OCI-LY7 (cell line): Measurements from ENCODE around the gene ITM2C. TPM values are rescaled to one million over a fixed set of nuclear protein-coding genes. Genes with fewer than 3 reads are reported as not detected.

Experiments used
- BruUV-seq: library from RNA; stranded (reverse); fragments of 400-500 nt; replicated peaks from 2 replicates; lab custom pipeline; 2021; lab: Mats Ljungman, UMichigan
- CTCF ChIA-PET: fragments of 300-600 bp; sonication (Branson Sonifier 250); formaldehyde crosslinking; loops from one replicate; lab custom pipeline; 2022; ENCODE audit warnings: antibody characterized with exemption; ENCODE audit not compliant: unreplicated experiment; lab: Charles Lee
- POLR2A ChIA-PET: fragments of 300-600 bp; sonication (Branson Sonifier 250); formaldehyde crosslinking; loops from one replicate; lab custom pipeline; 2022; ENCODE audit warnings: antibody characterized with exemption; lab: Charles Lee
- DNase-seq: peaks from one replicate; pipeline ENCODE4 v3.0.0-alpha.2; 2015; ENCODE audit warnings: low spot score
- H2AFZ ChIP-seq: fragments of 200-600 bp; sonication (generic), shearing (Covaris generic); 2 replicates; pipeline ENCODE4 v1.6.1; 2014; ENCODE audit warnings: mild to moderate bottlenecking, antibody characterized with exemption, low read length, moderate library complexity
- H3K27ac ChIP-seq: fragments of 200-600 bp; sonication (generic); 2 replicates; pipeline ENCODE4 v1.5.1; 2014; ENCODE audit warnings: mixed run types, low read depth, mild to moderate bottlenecking, moderate library complexity, low read length, inconsistent platforms; ENCODE audit not compliant: poor library complexity, severe bottlenecking
- H3K36me3 ChIP-seq: fragments of 200-600 bp; sonication (generic); 2 replicates; pipeline ENCODE4 v1.6.1; 2014; ENCODE audit warnings: mild to moderate bottlenecking, antibody characterized with exemption, low read length, moderate library complexity, mixed read lengths; ENCODE audit not compliant: insufficient read depth
- H3K4me1 ChIP-seq: fragments of 200-600 bp; sonication (generic); 2 replicates; pipeline ENCODE4 v1.5.1; 2014; ENCODE audit warnings: mild to moderate bottlenecking, low read length; ENCODE audit not compliant: insufficient read depth, poor library complexity, severe bottlenecking
- H3K4me2 ChIP-seq: fragments of 200-600 bp; sonication (generic); 2 replicates; pipeline ENCODE4 v1.6.1; 2014; ENCODE audit warnings: mild to moderate bottlenecking, low read length
- H3K4me3 ChIP-seq: fragments of 200-600 bp; sonication (generic); 2 replicates; pipeline ENCODE4 v1.5.1; 2014; ENCODE audit warnings: mild to moderate bottlenecking, low read depth, low read length; ENCODE audit not compliant: poor library complexity, severe bottlenecking
- H3K79me2 ChIP-seq: fragments of 200-600 bp; sonication (generic); 2 replicates; pipeline ENCODE4 v1.6.1; 2016; ENCODE audit warnings: low read depth, mild to moderate bottlenecking, low read length, moderate library complexity, mixed read lengths; ENCODE audit not compliant: insufficient read depth
- H3K9me2 ChIP-seq: fragments of 200-600 bp; sonication (generic); 2 replicates; pipeline ENCODE4 v1.6.1; 2016; ENCODE audit warnings: mild to moderate bottlenecking, low read length, mixed read lengths; ENCODE audit not compliant: insufficient read depth
- H3K9me3 ChIP-seq: fragments of 200-600 bp; sonication (generic); 2 replicates; pipeline ENCODE4 v1.6.1; 2014; ENCODE audit warnings: mild to moderate bottlenecking, mixed run types, low read length, mixed read lengths
- H4K20me1 ChIP-seq: fragments of 200-600 bp; sonication (generic); 2 replicates; pipeline ENCODE4 v1.6.1; 2014; ENCODE audit warnings: mild to moderate bottlenecking, antibody characterized with exemption, low read length, moderate library complexity, mixed read lengths; ENCODE audit not compliant: insufficient read depth
- EZH2phosphoT487 ChIP-seq: fragments of 200-600 bp; sonication (generic); IDR thresholded peaks from 2 replicates; pipeline ENCODE4 v1.6.1; 2018; ENCODE audit warnings: low read depth, borderline replicate concordance, mild to moderate bottlenecking, mixed run types, antibody characterized with exemption, low read length, moderate library complexity, mixed read lengths
- intact Hi-C: fragments of 100-400 bp; cut with micrococcal nuclease; formaldehyde crosslinking; loops from one replicate; pipeline ENCODE4 v1.10.0; 2022; ENCODE audit not compliant: unreplicated experiment
- total RNA-seq, 2 experiments: library from RNA; depleted of rRNA in 1 of 2; stranded (reverse); fragments of >200 nt in 1 of 2; shearing (Covaris generic) in 1 of 2; gene quantifications; 2 replicates each; pipeline ENCODE4 v1.2.3, GENCODE V29; 2014 to 2022
- TF ChIP-seq, protein P1 (sequence below): fragments of 200-600 bp; sonication (generic); conservative IDR thresholded peaks from 2 replicates; pipeline ENCODE4 v1.5.1; 2014; ENCODE audit warnings: mild to moderate bottlenecking, antibody characterized with exemption, low read length, moderate library complexity, mixed read lengths

ITM2C gene
- total RNA-seq, 2 experiments from 2014 or later, result not detected

DNA sequence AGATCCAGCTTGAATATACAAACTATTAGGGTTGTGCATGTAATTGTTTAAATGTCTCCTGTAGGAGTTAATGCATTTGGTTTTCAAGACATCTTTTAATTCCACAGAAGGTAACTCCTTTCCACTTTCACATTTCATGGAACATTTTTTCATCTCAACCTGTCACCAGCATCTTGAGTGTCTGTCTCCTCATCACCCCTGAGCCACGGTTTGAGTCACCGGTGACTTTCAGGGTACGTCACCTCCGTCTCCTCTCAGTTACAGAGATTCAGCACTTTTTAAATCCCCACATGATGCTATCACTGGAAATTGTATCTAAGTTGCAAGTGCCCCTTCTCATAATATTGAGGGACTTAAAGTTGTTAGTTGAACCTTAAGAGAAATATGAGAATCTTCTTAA is 35.0 kb downstream of the ITM2C start:
- BruUV-seq, result no TSS peak
- Histone ChIP-seq H3K4me3 (no peak overlapping the region), H4K20me1 (no peaks in the 10 kb centered on the region), H3K9me3 (no peaks in the 10 kb centered on the region), H3K9me2 (no peaks in the 10 kb centered on the region), H3K4me2 (no peak overlapping the region), H3K4me1 (peaks cover 7% of the 10 kb centered on the region), H3K27ac (no peak overlapping the region), H3K36me3 (no peaks in the 10 kb centered on the region), H2AFZ (no peak overlapping the region), H3K79me2 (no peaks in the 10 kb centered on the region)
- no peak for DNase-seq
- intact Hi-C loops, result no loop called here
- TF ChIP-seq, protein P1, sequence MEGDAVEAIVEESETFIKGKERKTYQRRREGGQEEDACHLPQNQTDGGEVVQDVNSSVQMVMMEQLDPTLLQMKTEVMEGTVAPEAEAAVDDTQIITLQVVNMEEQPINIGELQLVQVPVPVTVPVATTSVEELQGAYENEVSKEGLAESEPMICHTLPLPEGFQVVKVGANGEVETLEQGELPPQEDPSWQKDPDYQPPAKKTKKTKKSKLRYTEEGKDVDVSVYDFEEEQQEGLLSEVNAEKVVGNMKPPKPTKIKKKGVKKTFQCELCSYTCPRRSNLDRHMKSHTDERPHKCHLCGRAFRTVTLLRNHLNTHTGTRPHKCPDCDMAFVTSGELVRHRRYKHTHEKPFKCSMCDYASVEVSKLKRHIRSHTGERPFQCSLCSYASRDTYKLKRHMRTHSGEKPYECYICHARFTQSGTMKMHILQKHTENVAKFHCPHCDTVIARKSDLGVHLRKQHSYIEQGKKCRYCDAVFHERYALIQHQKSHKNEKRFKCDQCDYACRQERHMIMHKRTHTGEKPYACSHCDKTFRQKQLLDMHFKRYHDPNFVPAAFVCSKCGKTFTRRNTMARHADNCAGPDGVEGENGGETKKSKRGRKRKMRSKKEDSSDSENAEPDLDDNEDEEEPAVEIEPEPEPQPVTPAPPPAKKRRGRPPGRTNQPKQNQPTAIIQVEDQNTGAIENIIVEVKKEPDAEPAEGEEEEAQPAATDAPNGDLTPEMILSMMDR, result no peak
- TF ChIP-seq EZH2phosphoT487, result no peak
- POLR2A ChIA-PET, result no interaction called here
- CTCF ChIA-PET, result no interaction called here

DNA sequence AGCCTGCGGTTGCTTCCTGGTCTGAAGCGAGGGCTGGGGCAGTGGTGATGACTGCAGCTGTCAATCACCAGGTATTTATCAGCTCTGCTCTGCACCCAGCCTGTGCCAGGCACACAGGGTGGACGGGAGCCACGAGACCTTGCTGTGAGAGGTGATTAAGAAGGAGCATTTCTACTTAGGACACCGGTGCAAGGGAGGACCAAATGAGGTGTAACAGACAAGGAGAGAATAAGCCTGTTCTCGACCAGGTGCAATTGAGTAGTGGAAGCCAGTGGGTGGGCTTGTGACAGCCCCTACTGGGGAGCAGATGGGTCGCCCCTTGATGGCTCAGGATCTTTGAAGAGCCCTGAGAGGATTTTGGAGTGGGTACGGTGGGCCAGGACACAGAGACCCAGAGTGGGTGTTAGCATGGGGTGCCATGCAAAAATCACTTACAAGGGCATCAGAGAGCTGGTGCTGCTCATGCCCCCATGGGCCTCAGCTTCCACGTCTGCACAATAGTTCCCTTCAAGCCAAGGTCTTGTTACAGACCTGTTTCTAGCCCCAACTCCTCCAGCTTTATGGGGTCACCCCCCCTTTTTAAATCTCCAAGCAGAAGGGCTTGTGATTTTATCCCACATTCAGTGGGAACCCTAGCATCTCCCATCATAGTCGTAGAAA is 35.7 kb downstream of the ITM2C start:
- intact Hi-C loops, result no loop called here
- Histone ChIP-seq H3K4me1 (peaks cover 7% of the 10 kb centered on the region), H3K4me3 (no peak overlapping the region)

DNA sequence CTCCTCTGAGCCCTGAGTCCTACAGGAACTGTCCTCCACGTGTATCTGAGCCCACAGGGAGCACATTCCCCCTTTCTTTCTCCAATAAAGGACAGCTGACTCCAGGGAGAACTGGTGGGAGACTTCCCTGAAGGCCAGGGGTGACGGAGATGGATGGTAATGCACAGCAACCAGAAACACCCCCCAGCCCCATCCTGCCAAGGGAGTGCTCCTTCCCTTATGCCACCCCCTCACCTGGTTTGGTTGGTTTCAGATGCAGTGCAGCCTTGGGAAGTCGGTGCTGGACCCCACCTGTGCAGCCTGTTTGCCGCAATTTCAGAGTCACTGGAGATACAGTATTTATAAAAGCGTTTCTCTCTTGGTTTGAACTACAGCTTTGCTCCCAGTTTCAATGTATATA is 36.3 kb downstream of the ITM2C start:
- no peak for TF ChIP-seq EZH2phosphoT487
- TF ChIP-seq, protein P1, result no peak
- no peak for DNase-seq
- H3K27ac ChIP-seq, result no peak overlapping the region
- BruUV-seq, result no TSS peak
- no peaks in the 10 kb centered on the region for H3K9me2 ChIP-seq
- H3K4me2 ChIP-seq, result no peak overlapping the region
- POLR2A ChIA-PET, result no interaction called here
- no peak overlapping the region for H3K4me3 ChIP-seq
- H2AFZ ChIP-seq, result no peak overlapping the region
- intact Hi-C loops, result no loop called here
- no peaks in the 10 kb centered on the region for H3K9me3 ChIP-seq
- no peaks in the 10 kb centered on the region for H4K20me1 ChIP-seq
- H3K79me2 ChIP-seq, result no peaks in the 10 kb centered on the region
- no peaks in the 10 kb centered on the region for H3K36me3 ChIP-seq
- CTCF ChIA-PET, result no interaction called here
- peaks cover 7% of the 10 kb centered on the region for H3K4me1 ChIP-seq

More for the DNA sequence above, 35.7 kb downstream of the ITM2C start:
- H3K4me2 ChIP-seq, result no peak overlapping the region
- no peaks in the 10 kb centered on the region for H4K20me1 ChIP-seq
- H3K9me2 ChIP-seq, result no peaks in the 10 kb centered on the region
- H3K36me3 ChIP-seq, result no peaks in the 10 kb centered on the region
- no peaks in the 10 kb centered on the region for H3K79me2 ChIP-seq
- no peak overlapping the region for H3K27ac ChIP-seq
- no peaks in the 10 kb centered on the region for H3K9me3 ChIP-seq
- ChIA-PET CTCF (no interaction called here), POLR2A (interaction anchor here (0.6 kb wide), 1 partner anchor 12 kb away, joined by 5 read pairs; no protein-coding TSS in a partner anchor)
- TF ChIP-seq, protein P1, result no peak
- TF ChIP-seq EZH2phosphoT487, result no peak
- DNase-seq, result no peak
- BruUV-seq, result no TSS peak
- H2AFZ ChIP-seq, result no peak overlapping the region
